SU-DHL-6 (cell line): ENCODE results near the gene SPINK14.

Experiments used
- H2AFZ ChIP-seq: fragments of 200-600 bp; sonication (generic); 2 replicates; pipeline ENCODE4 v1.6.1; 2014; ENCODE audit warnings: low read depth, mild to moderate bottlenecking, moderate library complexity, mixed read lengths, antibody characterized with exemption, low read length; ENCODE audit not compliant: severe bottlenecking
- H3F3A ChIP-seq: fragments of 200-600 bp; shearing (Covaris generic); 2 replicates; pipeline ENCODE4 v1.6.0; 2016; ENCODE audit warnings: antibody characterized with exemption, mild to moderate bottlenecking; ENCODE audit not compliant: insufficient read depth
- H3K27ac ChIP-seq: fragments of 200-600 bp; sonication (generic); 2 replicates; pipeline ENCODE4 v1.5.1; 2016; ENCODE audit warnings: low read depth, mild to moderate bottlenecking, low read length, moderate library complexity, mixed read lengths
- H3K27me3 ChIP-seq: fragments of 200-600 bp; sonication (generic), shearing (Covaris generic); 2 replicates; pipeline ENCODE4 v1.6.0; 2014; ENCODE audit warnings: mild to moderate bottlenecking, low read length
- H3K36me3 ChIP-seq: fragments of 200-600 bp; sonication (generic); 2 replicates; pipeline ENCODE4 v1.6.1; 2014; ENCODE audit warnings: mild to moderate bottlenecking, low read length, mixed read lengths
- H3K4me2 ChIP-seq: fragments of 300-600, 200-600 bp; shearing (Covaris generic), sonication (generic); 2 replicates; pipeline ENCODE4 v1.6.0; 2014; ENCODE audit warnings: low read length, low read depth, mild to moderate bottlenecking; ENCODE audit not compliant: poor library complexity, severe bottlenecking
- H3K4me3 ChIP-seq: fragments of 200-600 bp; sonication (generic); 2 replicates; pipeline ENCODE4 v1.5.1; 2014; ENCODE audit warnings: antibody characterized with exemption, low read length, mild to moderate bottlenecking, mixed read lengths; ENCODE audit not compliant: insufficient read depth, poor library complexity, severe bottlenecking
- H3K79me2 ChIP-seq: fragments of 200-600 bp; sonication (generic); 2 replicates; pipeline ENCODE4 v1.6.1; 2014; ENCODE audit warnings: mild to moderate bottlenecking, low read length, moderate library complexity; ENCODE audit not compliant: insufficient read depth
- H3K9ac ChIP-seq: fragments of 200-600 bp; sonication (generic); 2 replicates; pipeline ENCODE4 v1.7.0; 2014; ENCODE audit warnings: mild to moderate bottlenecking, low read length
- H3K9me2 ChIP-seq: fragments of 200-600 bp; sonication (generic); replicated peaks from 2 replicates; pipeline ENCODE4 v1.6.1; 2014; ENCODE audit warnings: low read length; ENCODE audit not compliant: insufficient read depth
- H3K9me3 ChIP-seq: fragments of 200-600 bp; sonication (generic); 2 replicates; pipeline ENCODE4 v1.6.1; 2014; ENCODE audit warnings: low read length, mixed read lengths; ENCODE audit not compliant: insufficient read depth
- H4K20me1 ChIP-seq: fragments of 200-600 bp; sonication (generic); 2 replicates; pipeline ENCODE4 v1.6.1; 2014; ENCODE audit warnings: low read depth, mild to moderate bottlenecking, antibody characterized with exemption, low read length, moderate library complexity, mixed read lengths
- EZH2phosphoT487 ChIP-seq: fragments of 200-600 bp; sonication (generic), shearing (Covaris generic); conservative IDR thresholded peaks from 2 replicates; pipeline ENCODE4 v1.6.1; 2018; ENCODE audit warnings: mild to moderate bottlenecking, antibody characterized with exemption, low read length, moderate library complexity, mixed read lengths
- TF ChIP-seq, protein P1 (sequence below): fragments of 200-600 bp; sonication (generic); IDR thresholded peaks from one replicate; pipeline ENCODE4 v1.5.1; 2017; ENCODE audit warnings: antibody characterized with exemption, mild to moderate bottlenecking, low read length, moderate library complexity; ENCODE audit not compliant: insufficient read depth, poor library complexity, severe bottlenecking

SPINK14 gene

GRCh38 chr5:148224117-148224742, 55.9 kb downstream of the SPINK14 start:
- Histone ChIP-seq H3K9me3 (no peaks in the 10 kb centered on the region), H3K9ac (no peak overlapping the region), H3K36me3 (no peaks in the 10 kb centered on the region), H3K79me2 (no peaks in the 10 kb centered on the region), H3K27ac (no peak overlapping the region), H3K4me3 (no peak overlapping the region), H3K27me3 (no peaks in the 10 kb centered on the region), H3K4me2 (no peak overlapping the region), H2AFZ (no peak overlapping the region), H3F3A (no peaks in the 10 kb centered on the region), H3K9me2 (no peaks in the 10 kb centered on the region), H4K20me1 (no peaks in the 10 kb centered on the region)
- TF ChIP-seq, protein P1, sequence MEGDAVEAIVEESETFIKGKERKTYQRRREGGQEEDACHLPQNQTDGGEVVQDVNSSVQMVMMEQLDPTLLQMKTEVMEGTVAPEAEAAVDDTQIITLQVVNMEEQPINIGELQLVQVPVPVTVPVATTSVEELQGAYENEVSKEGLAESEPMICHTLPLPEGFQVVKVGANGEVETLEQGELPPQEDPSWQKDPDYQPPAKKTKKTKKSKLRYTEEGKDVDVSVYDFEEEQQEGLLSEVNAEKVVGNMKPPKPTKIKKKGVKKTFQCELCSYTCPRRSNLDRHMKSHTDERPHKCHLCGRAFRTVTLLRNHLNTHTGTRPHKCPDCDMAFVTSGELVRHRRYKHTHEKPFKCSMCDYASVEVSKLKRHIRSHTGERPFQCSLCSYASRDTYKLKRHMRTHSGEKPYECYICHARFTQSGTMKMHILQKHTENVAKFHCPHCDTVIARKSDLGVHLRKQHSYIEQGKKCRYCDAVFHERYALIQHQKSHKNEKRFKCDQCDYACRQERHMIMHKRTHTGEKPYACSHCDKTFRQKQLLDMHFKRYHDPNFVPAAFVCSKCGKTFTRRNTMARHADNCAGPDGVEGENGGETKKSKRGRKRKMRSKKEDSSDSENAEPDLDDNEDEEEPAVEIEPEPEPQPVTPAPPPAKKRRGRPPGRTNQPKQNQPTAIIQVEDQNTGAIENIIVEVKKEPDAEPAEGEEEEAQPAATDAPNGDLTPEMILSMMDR = no peak
- TF ChIP-seq EZH2phosphoT487 = no peak
